H1 (cell line): ENCODE data around the gene GRIN2C. TPM values are rescaled to one million over a fixed set of nuclear protein-coding genes. Genes with fewer than 3 reads are reported as not detected.

ENCODE experiments used
- CTCF ChIA-PET: fragments of 300-600 bp; sonication (Branson Sonifier 250); formaldehyde crosslinking; loops from one replicate; lab custom pipeline; 2021; ENCODE audit not compliant: partially characterized antibody; lab: Charles Lee
- POLR2A ChIA-PET: fragments of 300-600 bp; sonication (Branson Sonifier 250); formaldehyde crosslinking; loops from one replicate; lab custom pipeline; 2021; ENCODE audit warnings: inconsistent platforms; ENCODE audit not compliant: partially characterized antibody; lab: Charles Lee
- DNase-seq, 2 experiments: peaks; one replicate each; pipeline versions ENCODE4 v3.0.0 to v3.0.0-alpha.2; 2010 to 2022; ENCODE audit warnings: low spot score in 2 of 2, low read depth in 1 of 2, mixed read lengths in 1 of 2
- FAIRE-seq: peaks from 2 replicates; lab custom pipeline; 2011; peaks lifted over from hg19 to GRCh38; lab: Jason Lieb, UNC
- H2AFZ ChIP-seq: 2 replicates; pipeline ENCODE4 v1.8.1; 2012; ENCODE audit warnings: low read length, inconsistent platforms
- H2AK5ac ChIP-seq: 2 replicates; pipeline ENCODE4 v1.6.1; 2013; ENCODE audit warnings: low read depth, low read length
- H2BK120ac ChIP-seq: replicated peaks from 2 replicates; pipeline ENCODE3; 2013; ENCODE audit warnings: low read depth, low read length, inconsistent platforms
- H2BK12ac ChIP-seq: 2 replicates; pipeline ENCODE4 v1.6.1; 2013; ENCODE audit warnings: low read depth, low read length
- H2BK15ac ChIP-seq: 2 replicates; pipeline ENCODE4 v1.6.1; 2013; ENCODE audit warnings: low read length
- H2BK20ac ChIP-seq: 2 replicates; pipeline ENCODE4 v1.6.1; 2013; ENCODE audit warnings: low read length
- H2BK5ac ChIP-seq: 2 replicates; pipeline ENCODE4 v1.6.1; 2013; ENCODE audit warnings: low read depth, low read length
- H3K14ac ChIP-seq: 2 replicates; pipeline ENCODE4 v1.6.1; 2013; ENCODE audit warnings: inconsistent platforms; ENCODE audit not compliant: insufficient read length
- H3K18ac ChIP-seq: 2 replicates; pipeline ENCODE4 v1.6.1; 2013; ENCODE audit warnings: low read length; ENCODE audit errors: extremely low read depth
- H3K23ac ChIP-seq: 2 replicates; pipeline ENCODE4 v1.6.1; 2013; ENCODE audit warnings: inconsistent platforms; ENCODE audit not compliant: insufficient read length
- H3K23me2 ChIP-seq: 2 replicates; pipeline ENCODE4 v1.6.1; 2013; ENCODE audit warnings: low read depth, low read length
- H3K27ac ChIP-seq: 2 replicates; pipeline ENCODE4 v1.6.1; 2011; ENCODE audit warnings: low read depth, low read length, inconsistent platforms
- H3K27me3 ChIP-seq, 4 experiments: replicated peaks in 1 of 4; 1 replicate in 1 of 4; 2 replicates in 3 of 4; pipeline versions ENCODE4 v1.6.1 to v1.8.1; 2011 to 2013; ENCODE audit warnings: low read length in 3 of 4, mild to moderate bottlenecking in 3 of 4, inconsistent platforms in 2 of 4, mixed read lengths in 2 of 4, moderate library complexity in 1 of 4; ENCODE audit not compliant: control insufficient read depth in 3 of 4, insufficient read depth in 3 of 4; ENCODE audit errors: extremely low read depth in 1 of 4
- H3K36me3 ChIP-seq, 4 experiments: 2 replicates each; pipeline versions ENCODE4 v1.6.1 to v1.8.1; 2011 to 2013; ENCODE audit warnings: mild to moderate bottlenecking in 4 of 4, low read length in 3 of 4, moderate library complexity in 2 of 4, control low read depth in 1 of 4, inconsistent platforms in 1 of 4; ENCODE audit not compliant: insufficient read depth in 4 of 4, control insufficient read depth in 2 of 4
- H3K4ac ChIP-seq: replicated peaks from 2 replicates; pipeline ENCODE3; 2013; ENCODE audit warnings: low read length, low read depth, mixed read lengths, inconsistent platforms; ENCODE audit not compliant: insufficient read length
- H3K4me1 ChIP-seq, 4 experiments: replicated peaks in 1 of 4; 1 replicate in 1 of 4; 2 replicates in 3 of 4; pipeline versions ENCODE4 v1.6.1 to v1.8.1; 2011 to 2013; ENCODE audit warnings: low read length in 3 of 4, inconsistent platforms in 2 of 4, mixed read lengths in 1 of 4; ENCODE audit not compliant: insufficient read depth in 4 of 4, control insufficient read depth in 3 of 4
- H3K4me2 ChIP-seq, 2 experiments: 2 replicates each; pipeline versions ENCODE4 v1.6.1 to v1.8.1; 2011 to 2013; ENCODE audit warnings: low read depth in 2 of 2, low read length in 2 of 2, control low read depth in 1 of 2, inconsistent platforms in 1 of 2, mild to moderate bottlenecking in 1 of 2; ENCODE audit not compliant: insufficient read depth in 1 of 2
- H3K4me3 ChIP-seq, 4 experiments: fragments of 200-600, 300-600 bp in 1 of 4; sonication (generic), shearing (Covaris generic), sonication (Bioruptor Twin) in 1 of 4; 2 replicates each; pipeline versions ENCODE4 v1.5.1 to v1.8.1; 2011 to 2016; ENCODE audit warnings: low read length in 4 of 4, low read depth in 3 of 4, control low read depth in 2 of 4, inconsistent platforms in 2 of 4, mild to moderate bottlenecking in 2 of 4, mixed read lengths in 1 of 4, moderate library complexity in 1 of 4; ENCODE audit not compliant: insufficient read depth in 2 of 4; ENCODE audit errors: extremely low read depth in 1 of 4
- H3K56ac ChIP-seq: replicated peaks from 2 replicates; pipeline ENCODE3; 2013; ENCODE audit warnings: low read depth, mild to moderate bottlenecking, mixed read lengths, low read length, inconsistent platforms; ENCODE audit not compliant: insufficient read length
- H3K79me1 ChIP-seq: 2 replicates; pipeline ENCODE4 v1.6.1; 2013; ENCODE audit warnings: low read depth, low read length, control low read depth
- H3K79me2 ChIP-seq, 2 experiments: 2 replicates each; pipeline versions ENCODE4 v1.6.1 to v1.8.1; 2012 to 2013; ENCODE audit warnings: low read length in 2 of 2, mild to moderate bottlenecking in 2 of 2, inconsistent platforms in 1 of 2; ENCODE audit not compliant: insufficient read depth in 2 of 2, control insufficient read depth in 1 of 2
- H3K9ac ChIP-seq, 4 experiments: replicated peaks in 1 of 4; 1 replicate in 1 of 4; 2 replicates in 3 of 4; pipeline versions ENCODE4 v1.6.1 to v1.8.1; 2011 to 2013; ENCODE audit warnings: low read depth in 3 of 4, low read length in 3 of 4, control low read depth in 2 of 4, mild to moderate bottlenecking in 2 of 4, moderate library complexity in 2 of 4, inconsistent platforms in 1 of 4; ENCODE audit errors: extremely low read depth in 1 of 4
- H3K9me3 ChIP-seq, 2 experiments: 2 replicates each; pipeline versions ENCODE4 v1.6.1 to v1.8.1; 2012 to 2013; ENCODE audit warnings: mild to moderate bottlenecking in 2 of 2, moderate library complexity in 2 of 2, control low read depth in 1 of 2, inconsistent platforms in 1 of 2, low read depth in 1 of 2, low read length in 1 of 2, mixed read lengths in 1 of 2; ENCODE audit not compliant: insufficient read depth in 2 of 2
- H4K20me1 ChIP-seq, 2 experiments: replicated peaks in 1 of 2; 2 replicates each; pipeline versions ENCODE3 to v1.8.1; 2011 to 2013; ENCODE audit warnings: inconsistent platforms in 2 of 2, low read length in 2 of 2, mild to moderate bottlenecking in 1 of 2; ENCODE audit not compliant: insufficient read depth in 2 of 2, control insufficient read depth in 1 of 2
- H4K5ac ChIP-seq: 2 replicates; pipeline ENCODE4 v1.6.1; 2013; ENCODE audit warnings: low read length, low read depth, mixed read lengths, inconsistent platforms; ENCODE audit not compliant: insufficient read length
- H4K8ac ChIP-seq: 2 replicates; pipeline ENCODE4 v1.8.0; 2013; ENCODE audit warnings: mild to moderate bottlenecking, moderate library complexity, low read length, inconsistent platforms; ENCODE audit not compliant: insufficient read depth; ENCODE audit errors: extremely low read depth
- H4K91ac ChIP-seq: replicated peaks from 2 replicates; pipeline ENCODE3; 2013; ENCODE audit warnings: low read length, mixed read lengths, inconsistent platforms; ENCODE audit not compliant: insufficient read length
- CEBPB ChIP-seq: IDR thresholded peaks from 2 replicates; pipeline ENCODE4 v1.6.1; 2012; ENCODE audit warnings: low read depth, low read length
- RXRA ChIP-seq: IDR thresholded peaks from 2 replicates; pipeline ENCODE4 v1.6.1; 2011; ENCODE audit warnings: low read depth, mild to moderate bottlenecking, low read length, moderate library complexity; ENCODE audit not compliant: insufficient read depth
- WGBS, 2 experiments: shearing (Covaris generic) in 1 of 2; methylation state at CpG; one replicate each; pipeline versions ENCODE4 v1.1.6 to v1.1.7; 2013 to 2015; ENCODE audit warnings: low lambda C conversion rate in 2 of 2, mixed read lengths in 2 of 2, inconsistent platforms in 1 of 2, low coverage in 1 of 2, missing lambda C conversion rate in 1 of 2; ENCODE audit not compliant: insufficient replicate concordance in 2 of 2, insufficient coverage in 1 of 2, insufficient read length in 1 of 2; ENCODE audit errors: extremely low coverage in 1 of 2, missing lambda C conversion rate in 1 of 2; 5-methylcytosine and 5-hydroxymethylcytosine counted together
- polyA plus RNA-seq, 7 experiments: library from polyadenylated mRNA; depleted of rRNA in 3 of 7; stranded (reverse) in 5 of 7; unstranded in 2 of 7; fragments of >200 nt in 5 of 7; fragments of 200-250 nt in 2 of 7; gene quantifications; 1 replicate in 5 of 7; 2 replicates in 1 of 7; 4 replicates in 1 of 7; pipeline versions ENCODE4 v1.2.1 to v1.2.3, GENCODE V29; 2011 to 2013; ENCODE audit warnings: missing spikeins in 2 of 7, mixed read lengths in 2 of 7
- total RNA-seq: library from RNA; stranded (reverse); fragmentation: NEBNext Ultra II Directional; extraction: Animal tissue kit (Norgen Biotek cat#: 25700); gene quantifications from 2 replicates; pipeline ENCODE4 v1.2.1, GENCODE V29; 2021
- TF ChIP-seq, protein P1 (sequence below): IDR thresholded peaks from 2 replicates; pipeline ENCODE4 v1.6.1; 2011; ENCODE audit warnings: low read depth, mild to moderate bottlenecking, low read length; ENCODE audit not compliant: insufficient read depth

Gene GRIN2C
- total and polyA plus RNA-seq, 2 of the 8 experiments (the other 6 are each of a cell fraction or from before 2014, with no cell fraction given), result 0.06 to 0.07 TPM

DNA sequence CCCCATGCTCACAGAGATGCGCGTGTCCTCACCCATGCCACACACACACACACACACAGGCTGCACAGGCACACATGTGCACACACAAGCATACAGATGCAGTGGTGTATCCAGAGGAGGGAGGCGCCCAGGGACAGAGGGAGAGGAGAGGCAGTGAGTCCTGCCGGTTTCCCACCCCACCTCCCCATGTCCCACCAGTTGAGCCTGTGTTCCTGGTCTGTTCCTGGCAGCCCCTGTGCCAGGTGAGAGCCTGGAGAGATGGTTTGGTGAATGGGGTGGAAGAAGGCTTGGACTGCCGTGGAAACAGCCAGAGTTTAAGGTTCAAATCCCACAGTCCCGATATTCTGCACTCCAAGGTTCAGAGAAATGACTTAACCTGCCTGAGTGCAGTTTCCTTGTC is 44.0 kb upstream of the GRIN2C start:
- CTCF ChIA-PET, result interaction anchor here (1.2 to 1.8 kb wide), 5 partner anchors 10 to 38 kb away, joined by 3 to 8 read pairs (median 4); partner anchors contain the start of genes OTOP2 and USH1G
- Histone ChIP-seq H3K36me3 (no peaks in the 10 kb centered on the region), H3K4me1 (peaks cover 1 to 9% (median 5%) of the 10 kb centered on the region in 4 experiments; a peak in 6 of 7 replicates), H4K20me1 (no peaks in the 10 kb centered on the region), H3K9ac (no peak overlapping the region), H3K79me2 (no peaks in the 10 kb centered on the region), H2BK15ac (peak overlapping the region; percentile 40), H4K8ac (no peak overlapping the region), H3K9me3 (peaks cover 0 to 7% of the 10 kb centered on the region in 2 experiments; a peak in 1 of 4 replicates), H2AK5ac (no peak overlapping the region), H2BK20ac (no peak overlapping the region), H2BK120ac (no peak overlapping the region), H3K4me3 (no peak overlapping the region), H3K23ac (no peak overlapping the region), H3K4ac (no peak overlapping the region), H2AFZ (no peak overlapping the region; the same call in 1 of the 2 replicates), H4K5ac (no peak overlapping the region), H2BK5ac (no peak overlapping the region), H3K79me1 (no peaks in the 10 kb centered on the region), H3K4me2 (no peak overlapping the region), H3K14ac (no peak overlapping the region), H3K56ac (no peak overlapping the region), H4K91ac (peak overlapping the region; percentile 74), H3K27ac (no peak overlapping the region), H2BK12ac (peak overlapping the region; percentile 29; the same call in 1 of the 2 replicates), H3K27me3 (peaks cover 0 to 7% (median 2%) of the 10 kb centered on the region in 4 experiments; a peak in 5 of 7 replicates), H3K23me2 (no peaks in the 10 kb centered on the region), H3K18ac (no peak overlapping the region)
- FAIRE-seq (no peak), DNase-seq (no peak)
- POLR2A ChIA-PET, result no interaction called here
- 80% methylated on average over 5 of the region's 6 CpGs; no CpG with 5 or more reads in 1 of the 2 experiments for WGBS, 2 experiments
- TF ChIP-seq CEBPB (no peak), RXRA (no peak)
- TF ChIP-seq, protein P1, sequence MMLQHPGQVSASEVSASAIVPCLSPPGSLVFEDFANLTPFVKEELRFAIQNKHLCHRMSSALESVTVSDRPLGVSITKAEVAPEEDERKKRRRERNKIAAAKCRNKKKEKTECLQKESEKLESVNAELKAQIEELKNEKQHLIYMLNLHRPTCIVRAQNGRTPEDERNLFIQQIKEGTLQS, result no peak
